ENCODE results near the gene MICU1. TPM values are rescaled to one million over a fixed set of nuclear protein-coding genes. Genes with fewer than 3 reads are reported as not detected.

MICU1 gene
- total and polyA plus RNA-seq, 10 of the 15 experiments (the other 5 are each of a cell fraction or from before 2014, with no cell fraction given): 18.2 to 36.4 (median 22.2) TPM

GRCh38 chr10:72335394-72336258 is 290.3 kb downstream of the MICU1 start:
- H3K9ac ChIP-seq (ENCODE audit: control insufficient read depth, insufficient read depth, low read length): peak overlapping the region; percentile 69
- no peaks in the 10 kb centered on the region; the same call in 1 of the 2 replicates for H3K79me2 ChIP-seq (ENCODE audit: control insufficient read depth, insufficient read depth, low read length)
- ChIA-PET CTCF (interaction anchor here (0.6 to 16.6 kb wide), 25 partner anchors 9 to 497 kb away, joined by 3 to 275 read pairs (median 5); partner anchors contain the start of genes ANAPC16, ASCC1 and DDIT4), RAD21 (ENCODE audit: unreplicated experiment) (interaction anchor here (0.6 to 11.6 kb wide), 22 partner anchors 15 to 665 kb away, joined by 3 to 170 read pairs (median 6); partner anchors contain the start of genes ANAPC16, ASCC1 and DDIT4), POLR2A (interaction anchor here (0.5 to 8.0 kb wide), 13 partner anchors 15 to 287 kb away, joined by 3 to 120 read pairs (median 6); partner anchors contain the start of gene DDIT4), SMC1A (ENCODE audit: uncharacterized antibody, unreplicated experiment) (interaction anchor here (0.9 to 9.7 kb wide), 17 partner anchors 15 to 288 kb away, joined by 3 to 168 read pairs (median 17); partner anchors contain the start of genes ASCC1 and DDIT4)
- no peaks in the 10 kb centered on the region for H4K20me1 ChIP-seq (ENCODE audit: control insufficient read depth, insufficient read depth)
- in situ Hi-C loops (cut with MboI) (loop anchor here (5.0 to 10.0 kb wide), 4 partner anchors 108 to 441 kb away; no protein-coding TSS in a partner anchor), intact Hi-C loops (cut with micrococcal nuclease; ENCODE audit: unreplicated experiment) (loop anchor here (1.0 to 2.0 kb wide), 8 partner anchors 15 to 439 kb away; partner anchors contain the start of gene DDIT4)
- H3K9me3 ChIP-seq (replicated peaks; ENCODE audit: control insufficient read depth, insufficient read depth, low read length): no peaks in the 10 kb centered on the region; the same call in 2 of the 3 replicates
- peak overlapping the region; percentile 70 for H3K4me2 ChIP-seq (ENCODE audit: control insufficient read depth, insufficient read depth)
- H2AFZ ChIP-seq (ENCODE audit: control insufficient read depth, low read depth, low read length): peak overlapping the region; percentile 46; the same call in 1 of the 2 replicates
- BruUV-seq (replicated peaks): TSS peak; percentile 52
- H3K4me1 ChIP-seq (ENCODE audit: control insufficient read depth, insufficient read depth, low read length): peaks cover 68% of the 10 kb centered on the region
- FAIRE-seq: no peak
- H3K4me3 ChIP-seq: no peak overlapping the region; the same call in 1 of the 2 replicates
- H3K36me3 ChIP-seq (ENCODE audit: control insufficient read depth in 2 of 2, insufficient read depth in 2 of 2, low read length in 1 of 2): peaks cover 15 to 24% of the 10 kb centered on the region in 2 experiments; a peak in 3 of 4 replicates
- peak overlapping the region; percentile 93 for H3K27ac ChIP-seq (ENCODE audit: control insufficient read depth, insufficient read depth)
- 18% methylated on average over 20 of the region's 20 CpGs for WGBS (ENCODE audit: insufficient coverage, insufficient replicate concordance, low lambda C conversion rate, missing lambda C conversion rate)
- peak; percentile 42 for ATAC-seq
- H3K27me3 ChIP-seq (replicated peaks in 1 of 2; ENCODE audit: control insufficient read depth in 2 of 2, insufficient read depth in 2 of 2, low read length in 1 of 2): no peaks in the 10 kb centered on the region
- no peak for DNase-seq (ENCODE audit: low read depth, low spot score)
- TF ChIP-seq IKZF1 (conservative IDR thresholded peaks at IDR 0.05): no peak
- TF ChIP-seq EGR1 (IDR thresholded peaks at IDR 0.05; ENCODE audit: borderline replicate concordance in 1 of 2, low read depth in 2 of 2, low read length in 2 of 2): peak in 1 of 2 experiments; percentile 50; a peak in 1 of 3 replicates
- no peak for TF ChIP-seq POLR2AphosphoS2 (IDR thresholded peaks at IDR 0.05; ENCODE audit: low read depth, low read length)
- no peak for TF ChIP-seq ZBTB33 (IDR thresholded peaks at IDR 0.05)
- TF ChIP-seq MEF2A (IDR thresholded peaks at IDR 0.05; ENCODE audit: insufficient read depth, low read depth, low read length): no peak
- no peak for TF ChIP-seq HCFC1 (IDR thresholded peaks at IDR 0.05; ENCODE audit: low read length)
- TF ChIP-seq NFYA (IDR thresholded peaks at IDR 0.05; ENCODE audit: borderline replicate concordance, low read depth, low read length): no peak
- no peak for TF ChIP-seq TCF7 (IDR thresholded peaks at IDR 0.05; ENCODE audit: borderline replicate concordance)
- TF ChIP-seq HDAC6 (IDR thresholded peaks at IDR 0.05; ENCODE audit: unreplicated experiment): no peak
- no peak for TF ChIP-seq SMAD1 (IDR thresholded peaks at IDR 0.05; ENCODE audit: low read depth, partially characterized antibody)
- TF ChIP-seq BCL11A (IDR thresholded peaks at IDR 0.05; ENCODE audit: low read depth, low read length): no peak
- TF ChIP-seq SREBF1 (IDR thresholded peaks at IDR 0.05; ENCODE audit: low read length): no peak
- TF ChIP-seq NR2F1 (conservative IDR thresholded peaks at IDR 0.05): no peak
- no peak for TF ChIP-seq BCL3 (IDR thresholded peaks at IDR 0.05; ENCODE audit: borderline replicate concordance, insufficient read depth, low read depth, low read length, poor library complexity, severe bottlenecking)
- no peak for TF ChIP-seq GABPA (IDR thresholded peaks at IDR 0.05; ENCODE audit: low read depth)
- peak; percentile 90; the same call in 1 of the 2 replicates for TF ChIP-seq TCF12 (IDR thresholded peaks at IDR 0.05; ENCODE audit: low read depth, low read length)
- peak; percentile 72 for TF ChIP-seq RB1 (IDR thresholded peaks at IDR 0.05; ENCODE audit: borderline replicate concordance)
- peak; percentile 80 for TF ChIP-seq TCF3 (IDR thresholded peaks at IDR 0.05; ENCODE audit: borderline replicate concordance, insufficient read depth, low read depth, low read length)

Data from GM12878 (cell line).